Epithelial cell of proximal tubule (primary cell): ENCODE results near the gene GNAZ. TPM values are rescaled to one million over a fixed set of nuclear protein-coding genes. Genes with fewer than 3 reads are reported as not detected.

Experiments
- DNase-seq: peaks from one replicate; pipeline ENCODE4 v3.0.0-alpha.2; 2011; ENCODE audit warnings: low read depth
- H3K4me3 ChIP-seq: 2 replicates; pipeline ENCODE4 v1.5.1; 2011; ENCODE audit warnings: low read depth, mild to moderate bottlenecking, low read length
- CTCF ChIP-seq: conservative IDR thresholded peaks from 2 replicates; pipeline ENCODE4 v1.5.1; 2012; ENCODE audit warnings: low read depth, mild to moderate bottlenecking, low read length
- total RNA-seq: library from RNA; depleted of rRNA; stranded (reverse); fragments of >200 nt; gene quantifications from 2 replicates; pipeline ENCODE4 v1.2.3, GENCODE V29; 2015

GNAZ gene
- total RNA-seq, 1 donor from 2014 or later, result 10.3 TPM

- no peak for DNase-seq
- no peak overlapping the region for H3K4me3 ChIP-seq
- TF ChIP-seq CTCF, result no peak
These were observed 27.3 kb downstream of the GNAZ start for GRCh38 chr22:23097412-23098229.

- no peak for TF ChIP-seq CTCF
- H3K4me3 ChIP-seq, result no peak overlapping the region
These were observed 27.9 kb downstream of the GNAZ start for GRCh38 chr22:23098230-23098705.

GRCh38 chr22:23098718-23099530 is 28.6 kb downstream of the GNAZ start:
- no peak overlapping the region for H3K4me3 ChIP-seq
- DNase-seq, result no peak
- TF ChIP-seq CTCF, result no peak

More at GRCh38 chr22:23098230-23098705, 27.9 kb downstream of the GNAZ start:
- no peak for DNase-seq

- no peak overlapping the region for H3K4me3 ChIP-seq
- no peak for TF ChIP-seq CTCF
These were observed 29.1 kb downstream of the GNAZ start for GRCh38 chr22:23099531-23099804.

GRCh38 chr22:23100124-23100801 is 29.9 kb downstream of the GNAZ start:
- no peak for TF ChIP-seq CTCF
- DNase-seq, result no peak
- no peak overlapping the region for H3K4me3 ChIP-seq

More at GRCh38 chr22:23099531-23099804, 29.1 kb downstream of the GNAZ start:
- DNase-seq, result no peak

- TF ChIP-seq CTCF, result no peak
- no peak overlapping the region for H3K4me3 ChIP-seq
- no peak for DNase-seq
These were observed 31.2 kb downstream of the GNAZ start for GRCh38 chr22:23101524-23101923.
